ENCODE measurements around the gene MICALL1. TPM values are rescaled to one million over a fixed set of nuclear protein-coding genes. Genes with fewer than 3 reads are reported as not detected.
A peak's percentile ranks its signal among the peaks of the same experiment; 100 is the strongest.

Gene MICALL1
- total RNA-seq = 21.3 and 37.3 TPM in 2 replicates

- DNase-seq (ENCODE audit: low read depth in 2 of 2) = peak; percentile 18 to 83
Measured at GRCh38 chr22:37905534-37906363, at the start of gene MICALL1. MICALL1 (plus strand) TSS chr22:37906297; CDS start chr22:37906423, 126 bp downstream.

- no peak for DNase-seq (ENCODE audit: low read depth in 2 of 2)
Measured at GRCh38 chr22:37860796-37861421, 45.2 kb upstream of the MICALL1 start.

GRCh38 chr22:37862570-37863325 lies 43.3 kb upstream of the MICALL1 start:
- DNase-seq (ENCODE audit: low read depth in 2 of 2) = no peak

GRCh38 chr22:37865510-37865909 lies 40.6 kb upstream of the MICALL1 start:
- DNase-seq (ENCODE audit: low read depth in 2 of 2) = no peak

- DNase-seq (ENCODE audit: low read depth in 2 of 2) = no peak
Measured at GRCh38 chr22:37870273-37870672, 35.8 kb upstream of the MICALL1 start.

- peak in 1 of 2 donors; percentile 80 for DNase-seq (ENCODE audit: low read depth in 2 of 2)
Measured at GRCh38 chr22:37880668-37881440, 25.2 kb upstream of the MICALL1 start.

GRCh38 chr22:37884420-37884819 lies 21.7 kb upstream of the MICALL1 start:
- DNase-seq (ENCODE audit: low read depth in 2 of 2) = no peak

GRCh38 chr22:37887584-37888378 lies 18.3 kb upstream of the MICALL1 start:
- DNase-seq (ENCODE audit: low read depth in 2 of 2) = peak; percentile 45 to 70

- no peak for DNase-seq (ENCODE audit: low read depth in 2 of 2)
Measured at GRCh38 chr22:37891926-37892325, 14.2 kb upstream of the MICALL1 start.

GRCh38 chr22:37892566-37893335 lies 13.3 kb upstream of the MICALL1 start:
- DNase-seq (ENCODE audit: low read depth in 2 of 2) = no peak

GRCh38 chr22:37893583-37893983 lies 12.5 kb upstream of the MICALL1 start:
- DNase-seq (ENCODE audit: low read depth in 2 of 2) = no peak

- no peak for DNase-seq (ENCODE audit: low read depth in 2 of 2)
Measured at GRCh38 chr22:37894939-37895670, 11.0 kb upstream of the MICALL1 start.

GRCh38 chr22:37896181-37896592 lies 9.9 kb upstream of the MICALL1 start:
- peak; percentile 79 to 88 for DNase-seq (ENCODE audit: low read depth in 2 of 2)

GRCh38 chr22:37896939-37897338 lies 9.2 kb upstream of the MICALL1 start:
- DNase-seq (ENCODE audit: low read depth in 2 of 2) = no peak

- no peak for DNase-seq (ENCODE audit: low read depth in 2 of 2)
Measured at GRCh38 chr22:37897807-37898206, 8.3 kb upstream of the MICALL1 start.

GRCh38 chr22:37898441-37899181 lies 7.5 kb upstream of the MICALL1 start:
- no peak for DNase-seq (ENCODE audit: low read depth in 2 of 2)

- peak; percentile 44 to 94 for DNase-seq (ENCODE audit: low read depth in 2 of 2)
Measured at GRCh38 chr22:37904572-37905533, 1.2 kb upstream of the MICALL1 start.

Data from dermis microvascular lymphatic vessel endothelial cell (primary cell).